Kidney (tissue), 14 donors: ENCODE measurements around the gene C1orf174. TPM values are rescaled to one million over a fixed set of nuclear protein-coding genes. Genes with fewer than 3 reads are reported as not detected.

Experiments used
- DNase-seq, 5 donors: peaks; one replicate each; pipeline ENCODE4 v3.0.0-alpha.2; 2013 to 2020
- FAIRE-seq: peaks from 2 replicates; lab custom pipeline; 2012; peaks lifted over from hg19 to GRCh38; lab: Jason Lieb, UNC
- H3K27ac ChIP-seq, 2 donors: one replicate each; pipeline ENCODE4 v1.7.0; 2013; ENCODE audit warnings: low read depth in 2 of 2, low read length in 2 of 2, inconsistent platforms in 1 of 2
- H3K27me3 ChIP-seq: one replicate; pipeline ENCODE4 v1.7.1; 2013; ENCODE audit warnings: low read length, inconsistent platforms; ENCODE audit not compliant: control insufficient read depth, insufficient read depth
- H3K36me3 ChIP-seq, 3 donors: one replicate each; pipeline versions ENCODE4 v1.7.0 to v1.7.1; 2013; ENCODE audit warnings: low read length in 3 of 3, control low read depth in 1 of 3, inconsistent platforms in 1 of 3; ENCODE audit not compliant: insufficient read depth in 3 of 3, control insufficient read depth in 2 of 3
- H3K4me1 ChIP-seq, 3 donors: one replicate each; pipeline versions ENCODE4 v1.7.0 to v1.7.1; 2013; ENCODE audit warnings: low read length in 3 of 3, inconsistent platforms in 1 of 3, low read depth in 1 of 3; ENCODE audit not compliant: control insufficient read depth in 2 of 3, insufficient read depth in 2 of 3
- H3K4me3 ChIP-seq, 3 donors: one replicate each; pipeline versions ENCODE4 v1.7.0 to v1.8.1; 2013; ENCODE audit warnings: low read length in 3 of 3, control low read depth in 1 of 3, inconsistent platforms in 1 of 3
- H3K9ac ChIP-seq, 3 donors: one replicate each; pipeline versions ENCODE4 v1.7.0 to v1.7.1; 2013; ENCODE audit warnings: low read length in 3 of 3, control low read depth in 1 of 3, inconsistent platforms in 1 of 3
- H3K9me3 ChIP-seq, 3 donors: one replicate each; pipeline versions ENCODE4 v1.7.0 to v1.7.1; 2013; ENCODE audit warnings: low read length in 3 of 3, control low read depth in 1 of 3, inconsistent platforms in 1 of 3; ENCODE audit not compliant: control insufficient read depth in 2 of 3, insufficient read depth in 1 of 3
- CTCF ChIP-seq: IDR thresholded peaks from 3 replicates; pipeline ENCODE4 v1.5.1; 2012; ENCODE audit warnings: mild to moderate bottlenecking, moderate library complexity, borderline replicate concordance; ENCODE audit not compliant: insufficient read depth; ENCODE audit errors: extremely low read depth
- intact Hi-C: fragments of 100-400 bp; cut with DNase I; formaldehyde crosslinking; loops from one replicate; pipeline ENCODE4 v1.11.1; 2022
- polyA plus RNA-seq: library from polyadenylated mRNA; stranded (reverse); fragments of 350-450 nt; fragmentation: Illumina TruSeq; extraction: RNeasy Lipid Tissue Mini Kit (QIAGEN cat#74804); gene quantifications from one replicate; pipeline ENCODE4 v1.2.3, GENCODE V29; 2014; ENCODE audit warnings: low read depth, low replicate concordance; ENCODE audit not compliant: insufficient read depth
- total RNA-seq: library from RNA; stranded (reverse); fragmentation: NEBNext Ultra II Directional; extraction: Animal tissue kit (Norgen Biotek cat#: 25700); gene quantifications from one replicate; pipeline ENCODE4 v1.2.1, GENCODE V29; 2021
- donor health status: control.
- donor health status: control.
- donor health status: control.
- donor health status: control.
- donor health status: control.
- donor health status: DM: yes; HTN: yes; CAD: no.
- donor health status: Normal renal cell carcinoma (clear cell type).

The C1orf174 gene
- total and polyA plus RNA-seq, 2 donors from 2014 or later: 15.9 to 16.8 TPM

GRCh38 chr1:3894626-3895278 lies 5.3 kb downstream of the C1orf174 start:
- peaks cover 0 to 5% (median 0%) of the 10 kb centered on the region in 3 donors for H3K9me3 ChIP-seq
- H3K27ac ChIP-seq: no peak overlapping the region
- TF ChIP-seq CTCF: no peak
- no peaks in the 10 kb centered on the region for H3K27me3 ChIP-seq
- intact Hi-C loops: no loop called here
- peak in 1 of 5 donors; percentile 56 for DNase-seq
- H3K4me1 ChIP-seq: peaks cover 0 to 6% (median 3%) of the 10 kb centered on the region in 3 donors
- H3K4me3 ChIP-seq: no peak overlapping the region
- no peak for FAIRE-seq
- H3K36me3 ChIP-seq: peaks cover 0 to 19% (median 3%) of the 10 kb centered on the region in 3 donors
- H3K9ac ChIP-seq: no peak overlapping the region

GRCh38 chr1:3893190-3893589 lies 6.9 kb downstream of the C1orf174 start:
- H3K4me3 ChIP-seq: no peak overlapping the region
- H3K27ac ChIP-seq: no peak overlapping the region
- DNase-seq (no peak), FAIRE-seq (no peak)
- intact Hi-C loops: no loop called here
- H3K9ac ChIP-seq: no peak overlapping the region
- no peaks in the 10 kb centered on the region for H3K4me1 ChIP-seq
- peaks cover 0 to 21% (median 7%) of the 10 kb centered on the region in 3 donors for H3K36me3 ChIP-seq
- peaks cover 0 to 4% (median 0%) of the 10 kb centered on the region in 3 donors for H3K9me3 ChIP-seq
- H3K27me3 ChIP-seq: no peaks in the 10 kb centered on the region
- TF ChIP-seq CTCF: no peak

GRCh38 chr1:3892748-3893147 lies 7.3 kb downstream of the C1orf174 start:
- Histone ChIP-seq H3K27me3 (no peaks in the 10 kb centered on the region), H3K9me3 (peaks cover 0 to under 1% (median 0%) of the 10 kb centered on the region in 3 donors), H3K4me1 (no peaks in the 10 kb centered on the region), H3K9ac (no peak overlapping the region), H3K27ac (no peak overlapping the region), H3K36me3 (peaks cover 0 to 21% (median 9%) of the 10 kb centered on the region in 3 donors), H3K4me3 (no peak overlapping the region)
- FAIRE-seq (no peak), DNase-seq (peak in 1 of 5 donors; percentile 36)
- no peak for TF ChIP-seq CTCF
- intact Hi-C loops: no loop called here
